GM10248 (cell line): ENCODE measurements around the gene NGRN.

Experiments
- CTCF ChIA-PET: fragments of 300-600 bp; sonication (Branson Sonifier 250); formaldehyde crosslinking; extraction: SDS; loops from one replicate; lab custom pipeline; 2021; ENCODE audit warnings: antibody characterized with exemption; lab: Yijun Ruan, JAX
- POLR2A ChIA-PET: fragments of 350-650 bp; sonication (Branson Sonifier 250); formaldehyde crosslinking; extraction: SDS; loops from one replicate; lab custom pipeline; 2020; ENCODE audit warnings: antibody characterized with exemption; lab: Yijun Ruan, JAX
- DNase-seq: peaks from one replicate; pipeline ENCODE4 v3.0.0; 2012; ENCODE audit errors: extremely low spot score
- CTCF ChIP-seq: IDR thresholded peaks from 2 replicates; pipeline ENCODE4 v1.5.1; 2012; ENCODE audit warnings: mild to moderate bottlenecking, low read depth; ENCODE audit errors: extremely low read depth, missing control alignments, control extremely low read depth

NGRN gene

GRCh38 chr15:90261811-90262210 lies 3.7 kb upstream of the NGRN start:
- CTCF ChIA-PET: interaction anchor here (1.0 to 1.9 kb wide), 4 partner anchors 8 to 31 kb away, joined by 3 to 6 read pairs (median 4); partner anchors contain the start of gene TTLL13
- no peak for DNase-seq
- no peak for TF ChIP-seq CTCF
- POLR2A ChIA-PET: interaction anchor here (0.6 kb wide), 1 partner anchor 13 kb away, joined by 3 read pairs; no protein-coding TSS in a partner anchor

GRCh38 chr15:90262426-90262825 lies 3.0 kb upstream of the NGRN start:
- POLR2A ChIA-PET: interaction anchor here (0.9 kb wide), 1 partner anchor 29 kb away, joined by 3 read pairs; the partner anchor contains the start of gene CIB1
- CTCF ChIA-PET: interaction anchor here (0.9 to 1.9 kb wide), 5 partner anchors 11 to 220 kb away, joined by 3 to 6 read pairs (median 3); partner anchors contain the start of gene TTLL13
- no peak for TF ChIP-seq CTCF
- no peak for DNase-seq

GRCh38 chr15:90264671-90265070 lies 801 bp upstream of the NGRN start:
- TF ChIP-seq CTCF: no peak
- DNase-seq: no peak
- ChIA-PET POLR2A (no interaction called here), CTCF (no interaction called here)

GRCh38 chr15:90266061-90266431 lies 574 bp downstream of the NGRN start:
- CTCF ChIA-PET: interaction anchor here (1.3 to 2.1 kb wide), 2 partner anchors 25 to 27 kb away, joined by 3 to 7 read pairs; no protein-coding TSS in a partner anchor
- POLR2A ChIA-PET: no interaction called here
- TF ChIP-seq CTCF: no peak
- DNase-seq: no peak

- CTCF ChIA-PET: interaction anchor here (1.3 to 2.1 kb wide), 2 partner anchors 25 to 27 kb away, joined by 3 to 7 read pairs; no protein-coding TSS in a partner anchor
- no peak for TF ChIP-seq CTCF
- POLR2A ChIA-PET: no interaction called here
- no peak for DNase-seq
These were observed 1.0 kb downstream of the NGRN start for GRCh38 chr15:90266485-90266884.

GRCh38 chr15:90268415-90268814 lies 2.9 kb downstream of the NGRN start:
- TF ChIP-seq CTCF: no peak
- ChIA-PET CTCF (interaction anchor here (0.8 to 1.7 kb wide), 3 partner anchors 18 to 51 kb away, joined by 3 to 7 read pairs (median 4); no protein-coding TSS in a partner anchor), POLR2A (interaction anchor here (0.5 to 0.6 kb wide), 2 partner anchors 117 to 180 kb away, joined by 4 to 6 read pairs; no protein-coding TSS in a partner anchor)
- no peak for DNase-seq
